Amniotic epithelial cell (primary cell): ENCODE results near the gene TPD52L2.

ENCODE experiments used
- DNase-seq: peaks from one replicate; pipeline ENCODE4 v3.0.0-alpha.2; 2010; ENCODE audit warnings: low read depth

Gene TPD52L2

DNA sequence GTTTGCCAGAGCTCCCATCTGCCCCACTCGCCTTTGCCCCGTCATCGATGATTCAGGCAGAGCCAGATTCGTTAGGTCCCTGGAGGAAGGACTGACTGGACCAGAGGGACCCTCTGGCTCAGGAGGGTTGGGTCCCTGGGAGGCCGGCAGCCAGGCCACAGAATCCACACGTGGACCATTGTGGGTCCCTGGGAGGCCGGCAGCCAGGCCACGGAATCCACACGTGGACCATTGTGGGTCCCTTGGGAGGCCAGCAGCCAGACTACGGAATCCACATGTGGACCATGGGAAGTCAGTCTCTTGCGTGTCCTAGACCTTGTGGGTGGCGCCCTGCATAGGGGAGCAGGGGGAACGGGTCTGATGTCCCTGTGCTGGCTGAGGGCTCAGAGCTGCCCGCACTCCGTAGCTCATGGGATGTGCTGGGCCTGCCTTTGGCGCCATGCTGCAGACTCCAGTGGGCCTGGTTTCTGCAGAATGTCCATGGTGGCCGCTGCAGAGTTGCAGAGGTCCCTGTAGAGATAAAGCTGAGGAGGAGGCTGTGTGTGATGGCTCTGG, 67.6 kb downstream of the TPD52L2 start:
- DNase-seq = no peak

GRCh38 chr20:63933646-63934045, 68.6 kb downstream of the TPD52L2 start:
- no peak for DNase-seq

- DNase-seq = no peak
Measured at GRCh38 chr20:63934271-63935068, 69.4 kb downstream of the TPD52L2 start.

GRCh38 chr20:63935447-63935846, 70.4 kb downstream of the TPD52L2 start:
- DNase-seq = no peak

DNA sequence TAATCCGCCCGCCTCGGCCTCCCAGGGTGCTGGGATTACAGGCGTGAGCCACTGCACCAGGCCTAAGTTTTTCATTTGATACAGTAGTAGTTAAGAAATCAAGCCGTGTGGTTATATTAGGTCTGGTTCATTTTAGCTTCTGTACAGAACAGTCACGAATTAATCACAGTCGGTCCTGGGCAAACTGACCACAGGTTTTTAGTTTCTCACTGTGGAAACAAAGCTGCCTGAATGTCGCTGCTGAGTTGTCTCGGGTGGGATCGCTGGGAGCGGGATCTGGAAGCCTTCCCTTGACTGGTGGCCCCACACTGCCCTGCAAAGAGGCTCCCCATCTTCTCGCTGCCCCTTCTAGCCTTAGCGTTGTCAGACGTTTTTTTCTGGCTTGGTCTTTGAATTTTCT, 72.5 kb downstream of the TPD52L2 start:
- peak; percentile 64 for DNase-seq

DNA sequence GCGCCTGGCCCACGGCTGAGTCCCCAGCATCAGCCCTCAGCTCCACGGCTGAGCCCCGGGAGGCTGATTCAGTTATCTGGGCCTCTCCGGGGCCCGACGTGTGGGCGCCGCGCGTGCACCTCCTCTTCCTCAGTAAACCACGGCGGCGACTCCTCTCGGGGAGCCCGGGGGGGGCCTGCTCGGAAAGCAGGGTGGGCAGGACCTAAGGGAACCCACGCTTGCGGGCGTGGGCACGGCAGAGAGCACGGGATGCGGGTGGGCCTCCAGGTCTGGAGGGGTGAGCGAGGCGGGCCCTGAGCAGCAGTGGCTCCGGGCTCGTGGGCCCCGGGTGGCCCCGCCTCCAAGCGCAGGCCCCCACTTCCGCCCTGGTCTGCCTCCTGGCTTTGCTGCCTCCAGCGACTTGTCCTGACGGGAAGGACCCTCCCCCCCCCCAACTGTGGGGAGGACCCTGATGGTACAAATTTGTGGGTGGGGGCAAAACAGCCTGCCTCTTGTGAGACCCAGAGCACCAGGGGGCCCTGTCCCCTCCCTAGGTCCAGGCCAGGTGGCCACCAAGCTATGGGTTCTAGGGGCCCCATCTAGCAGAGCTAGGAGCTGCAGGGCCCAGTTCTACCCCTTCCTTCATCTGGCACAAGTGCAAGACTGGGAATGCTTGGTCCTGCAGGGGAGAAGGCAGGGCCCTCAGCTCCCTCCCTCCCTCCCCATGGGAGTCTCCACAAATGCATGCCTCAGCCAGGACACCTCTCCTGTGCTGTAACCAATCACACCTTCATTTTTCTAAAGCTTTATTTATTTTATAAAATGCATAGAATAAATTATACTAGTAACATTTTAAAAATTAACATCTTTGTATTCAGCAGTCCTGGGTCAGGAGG, 74.2 kb downstream of the TPD52L2 start:
- DNase-seq = no peak

DNA sequence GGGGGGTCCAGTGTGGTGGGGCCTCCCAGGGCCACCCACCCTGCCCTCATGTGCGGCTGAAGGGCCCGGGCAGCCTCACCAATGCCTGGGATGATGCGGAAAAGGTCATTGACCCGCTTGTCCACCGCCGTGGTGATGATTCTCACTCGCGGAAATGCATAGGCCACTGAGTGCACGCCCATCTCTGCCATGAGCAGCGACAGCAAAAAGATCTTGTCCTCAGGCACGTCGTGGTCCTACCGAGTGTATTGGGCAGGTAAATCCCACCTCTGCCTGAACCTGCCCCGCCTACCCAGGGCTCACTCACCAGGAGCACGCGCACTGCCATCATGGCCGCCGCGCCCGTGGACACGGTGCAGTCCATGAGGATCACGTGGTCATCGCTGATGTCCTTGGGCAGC, 75.0 kb downstream of the TPD52L2 start:
- DNase-seq = no peak

- DNase-seq = no peak
Measured at GRCh38 chr20:63940472-63941266, 75.6 kb downstream of the TPD52L2 start.
